Measurements from ENCODE around the gene MYOF.

MYOF gene

DNA sequence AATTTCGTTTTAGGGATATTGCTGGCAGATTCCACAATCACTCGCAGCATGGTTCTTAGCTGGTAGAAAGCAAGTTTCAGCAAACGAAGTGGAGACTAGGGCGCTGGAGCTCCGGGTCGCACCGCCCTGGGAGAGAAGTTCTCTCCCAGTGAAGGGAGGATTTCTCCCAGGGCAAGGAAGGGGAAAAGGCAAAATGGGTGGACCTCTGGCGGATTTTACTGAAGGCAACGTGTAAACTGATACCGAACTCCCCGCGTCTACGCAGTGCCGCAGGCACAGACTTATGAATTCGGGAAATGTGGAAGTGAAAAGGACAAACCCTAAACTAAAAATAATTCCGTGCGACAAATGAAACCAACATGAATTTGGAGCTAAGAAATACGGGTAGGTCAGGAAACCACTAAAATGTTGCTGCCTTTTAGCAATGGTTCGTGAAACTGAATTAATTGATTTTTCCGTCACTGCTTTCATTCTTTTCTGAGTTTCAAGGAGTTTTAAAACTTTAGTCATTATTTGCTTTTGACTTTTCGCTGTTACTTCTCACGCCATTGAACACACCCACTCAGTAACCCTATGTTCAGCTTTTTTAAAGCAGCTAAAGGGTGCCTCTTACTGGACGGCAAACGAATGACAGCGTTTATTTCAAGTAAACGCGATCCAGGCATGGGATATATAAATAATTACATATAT lies at the start of gene MYOF:
TSS of gene MYOF (minus strand) at position 190 of the 690 bp plus-strand sequence. CDS start at position 50, 140 bp downstream.
- DNase-seq: no peak

- DNase-seq: no peak
Observed at GRCh38 chr10:93518531-93518930, 36.4 kb upstream of the MYOF start.

GRCh38 chr10:93516006-93516380 lies 33.9 kb upstream of the MYOF start:
- no peak for DNase-seq

- no peak for DNase-seq
Observed at GRCh38 chr10:93515071-93516005, 33.2 kb upstream of the MYOF start.

GRCh38 chr10:93514521-93514920 lies 32.4 kb upstream of the MYOF start:
- no peak for DNase-seq

DNA sequence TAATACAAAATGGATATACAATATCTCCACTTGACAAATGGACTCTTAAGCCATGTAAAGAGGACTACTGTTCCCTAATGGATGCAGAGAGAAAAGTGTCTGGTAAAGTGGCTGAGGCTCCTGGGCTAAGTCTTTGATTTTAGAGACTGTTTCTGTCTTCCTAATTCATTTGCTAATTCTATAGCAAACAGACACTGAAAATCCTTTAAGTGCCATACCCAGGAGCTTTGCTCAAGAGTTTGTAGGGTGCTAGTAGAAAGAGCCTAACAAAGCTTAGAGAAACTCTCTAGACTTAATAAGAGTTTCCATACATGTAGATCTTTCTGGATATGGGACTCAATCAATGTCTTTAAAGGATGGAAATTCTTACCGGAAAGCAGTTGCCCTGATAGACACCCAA lies 31.0 kb upstream of the MYOF start:
- no peak for DNase-seq

DNA sequence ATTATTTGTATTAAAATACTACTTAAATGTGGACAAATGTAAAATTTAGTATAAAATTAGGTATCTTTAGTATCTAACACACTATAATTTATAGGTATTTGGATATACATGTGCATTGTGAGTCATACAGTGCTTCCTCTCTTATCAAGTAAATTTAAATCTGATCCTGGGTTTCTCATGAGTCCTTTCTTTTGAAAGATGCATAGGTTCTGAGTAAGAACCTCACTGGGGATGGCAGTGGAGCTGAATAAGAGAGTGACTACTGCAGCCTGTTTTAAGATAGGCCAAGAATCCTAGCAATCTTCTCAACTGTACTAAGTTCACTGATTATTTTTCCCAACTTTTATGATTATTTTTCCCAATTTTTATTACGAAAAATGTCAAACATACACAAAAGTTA lies 30.4 kb upstream of the MYOF start:
- DNase-seq: no peak

DNA sequence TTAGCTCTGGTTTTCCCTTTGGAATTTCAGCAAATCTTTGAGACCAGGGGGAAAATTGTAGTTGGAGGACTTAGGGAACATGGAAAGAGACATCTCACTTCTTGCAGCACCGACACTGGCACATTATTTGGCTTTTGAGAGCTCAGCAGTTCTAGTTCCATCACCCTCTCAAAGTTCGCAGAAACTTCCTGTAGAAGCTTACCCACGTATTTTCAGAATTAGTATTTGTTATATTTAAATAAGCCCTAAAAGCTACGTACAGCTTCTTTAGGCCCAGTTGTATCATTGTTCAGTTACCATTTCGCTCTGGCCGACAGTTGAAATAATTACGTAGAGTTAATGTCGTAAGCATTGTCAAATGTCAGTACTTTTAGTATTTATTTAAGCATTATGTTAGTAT lies 27.7 kb upstream of the MYOF start:
- DNase-seq: no peak

DNA sequence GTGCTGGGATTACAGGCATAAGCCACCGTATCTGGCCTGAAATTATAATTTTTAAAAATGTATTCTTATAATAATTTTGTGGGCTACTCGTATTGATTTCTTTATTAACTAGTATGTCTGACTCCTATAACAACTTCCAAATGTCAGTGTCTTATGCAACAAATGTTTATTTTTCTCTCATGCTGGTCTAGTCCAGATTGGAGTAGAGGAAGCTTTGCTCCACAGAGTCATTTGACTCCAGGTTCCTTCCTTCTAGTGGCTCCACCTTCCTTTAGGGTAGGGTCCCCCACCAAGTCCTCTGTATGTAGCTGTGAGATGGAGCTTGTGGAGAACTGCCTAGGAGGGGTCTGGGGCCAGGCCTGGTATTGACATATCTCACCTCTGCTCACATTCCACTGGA lies 22.9 kb upstream of the MYOF start:
- no peak for DNase-seq

DNA sequence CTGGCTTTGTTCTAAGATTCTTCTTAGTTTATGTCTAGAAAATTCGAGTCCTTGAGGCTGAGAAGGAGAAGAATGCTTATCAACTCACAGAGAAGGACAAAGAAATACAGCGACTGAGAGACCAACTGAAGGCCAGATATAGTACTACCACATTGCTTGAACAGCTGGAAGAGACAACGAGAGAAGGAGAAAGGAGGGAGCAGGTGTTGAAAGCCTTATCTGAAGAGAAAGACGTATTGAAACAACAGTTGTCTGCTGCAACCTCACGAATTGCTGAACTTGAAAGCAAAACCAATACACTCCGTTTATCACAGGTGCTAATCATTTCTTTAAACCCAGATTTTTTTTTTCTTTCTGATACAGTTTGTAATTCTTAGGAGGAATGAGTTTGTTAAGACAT lies 20.9 kb upstream of the MYOF start:
- no peak for DNase-seq

GRCh38 chr10:93501650-93502049 lies 19.5 kb upstream of the MYOF start:
- DNase-seq: no peak

- no peak for DNase-seq
Observed at GRCh38 chr10:93498166-93498565, 16.0 kb upstream of the MYOF start.

DNA sequence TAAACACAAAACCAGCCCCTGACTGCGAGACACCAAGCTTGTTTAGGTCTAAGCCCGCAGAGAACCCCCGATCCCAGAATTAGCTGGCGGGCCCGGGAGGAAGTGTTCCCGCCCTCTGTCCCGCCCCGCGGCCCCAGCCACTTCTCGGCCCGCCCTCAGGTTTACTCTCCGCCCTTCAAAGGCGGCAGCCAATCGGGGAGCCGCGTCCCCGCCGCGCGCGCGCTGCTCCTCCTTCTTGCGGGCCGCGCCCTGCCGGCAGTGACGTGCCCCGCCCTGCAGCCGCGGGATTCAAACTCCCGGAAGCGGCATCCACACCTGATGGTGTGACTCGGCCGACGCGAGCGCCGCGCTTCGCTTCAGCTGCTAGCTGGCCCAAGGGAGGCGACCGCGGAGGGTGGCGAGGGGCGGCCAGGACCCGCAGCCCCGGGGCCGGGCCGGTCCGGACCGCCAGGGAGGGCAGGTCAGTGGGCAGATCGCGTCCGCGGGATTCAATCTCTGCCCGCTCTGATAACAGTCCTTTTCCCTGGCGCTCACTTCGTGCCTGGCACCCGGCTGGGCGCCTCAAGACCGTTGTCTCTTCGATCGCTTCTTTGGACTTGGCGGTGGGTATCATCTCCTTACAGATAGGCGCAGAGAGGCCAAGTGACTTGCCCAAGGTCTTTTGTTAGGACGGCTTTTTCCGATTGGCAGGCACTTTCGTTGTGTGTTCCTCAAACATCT lies 14.3 kb upstream of the MYOF start, which contains the start of gene CEP55:
TSS of gene CEP55 (plus strand) at position 291 of the 720 bp plus-strand sequence. CDS start 3,440 bp downstream, outside the sequence.
- peak; percentile 84 for DNase-seq

DNA sequence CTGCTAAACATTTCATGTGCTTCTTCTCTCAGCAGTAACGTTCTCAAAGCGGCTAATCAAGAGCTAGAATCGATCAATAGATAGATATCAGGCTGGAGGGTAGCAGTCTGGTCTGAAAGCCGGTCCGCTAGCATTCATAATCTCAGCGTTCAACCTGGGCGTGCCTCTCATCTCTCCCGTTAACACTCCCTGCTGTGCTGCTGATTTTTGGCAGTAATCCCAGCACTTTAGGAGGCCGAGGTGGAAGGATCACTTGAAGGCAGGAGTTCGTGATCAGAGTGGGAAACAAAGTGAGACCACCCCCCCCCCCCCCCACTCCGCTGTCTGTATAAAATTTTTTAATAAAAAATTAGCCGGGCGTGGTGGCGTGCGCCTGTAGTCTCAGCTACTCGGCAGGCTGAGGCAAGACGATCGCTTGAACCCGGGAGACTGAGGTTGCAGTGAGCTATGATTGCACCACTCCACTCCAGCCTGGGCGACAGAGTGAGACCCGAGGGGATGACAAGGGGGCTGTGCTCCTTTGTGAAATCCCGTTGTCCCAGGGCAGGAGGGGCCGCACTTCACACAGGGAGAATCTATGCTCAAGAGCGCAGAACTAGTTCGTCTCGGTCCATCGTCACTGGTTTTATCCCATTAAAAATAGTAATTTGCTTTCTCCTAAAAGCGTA lies 13.7 kb upstream of the MYOF start:
- DNase-seq: peak; percentile 5

DNA sequence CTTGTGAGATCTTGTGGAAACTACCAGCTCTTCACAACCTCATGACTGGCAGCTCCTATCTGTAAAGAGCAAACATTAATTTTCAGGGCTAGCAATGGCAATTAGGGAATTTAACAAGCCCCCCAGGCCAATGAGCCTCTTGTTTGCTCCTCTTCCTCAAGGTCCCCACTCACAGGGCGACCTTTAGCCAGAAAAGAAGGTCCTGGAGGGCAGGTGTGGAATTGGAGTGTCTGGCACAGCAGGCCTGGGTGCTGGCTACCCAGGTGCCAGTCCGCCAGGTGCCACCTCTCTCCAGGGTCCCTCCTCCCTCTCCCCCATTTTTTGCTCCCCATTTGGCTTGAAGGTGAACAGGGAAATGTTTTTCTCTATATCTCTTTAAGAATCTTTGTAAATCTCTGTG lies 12.4 kb upstream of the MYOF start:
- DNase-seq: no peak

- DNase-seq: no peak
Observed at GRCh38 chr10:93493162-93493561, 11.0 kb upstream of the MYOF start.

DNA sequence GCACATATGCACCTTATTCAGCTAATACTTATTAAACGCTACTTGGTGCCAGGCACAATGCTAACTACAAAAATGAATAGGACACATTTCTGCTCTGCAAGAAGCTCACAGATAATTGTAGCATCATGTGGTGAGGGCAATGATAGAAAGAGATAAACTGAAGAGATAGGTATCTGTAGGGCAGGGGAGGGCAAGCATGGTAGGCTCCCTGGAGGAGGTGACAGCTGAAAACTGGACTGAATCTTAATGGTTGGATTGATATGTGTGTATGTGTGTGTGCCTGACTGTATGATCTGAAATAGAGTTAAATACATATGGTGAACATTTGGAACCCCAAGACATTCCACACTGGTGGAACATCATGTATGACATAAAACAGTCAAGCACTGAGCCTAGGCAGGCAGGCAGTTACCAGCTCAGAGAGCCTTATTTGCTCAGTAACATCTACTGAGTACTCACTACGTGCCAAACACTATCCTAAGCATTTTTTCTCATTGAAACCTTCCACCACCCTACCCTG lies 9.5 kb upstream of the MYOF start:
- DNase-seq: no peak

GRCh38 chr10:93488956-93489528 lies 6.9 kb upstream of the MYOF start:
- DNase-seq: no peak

DNA sequence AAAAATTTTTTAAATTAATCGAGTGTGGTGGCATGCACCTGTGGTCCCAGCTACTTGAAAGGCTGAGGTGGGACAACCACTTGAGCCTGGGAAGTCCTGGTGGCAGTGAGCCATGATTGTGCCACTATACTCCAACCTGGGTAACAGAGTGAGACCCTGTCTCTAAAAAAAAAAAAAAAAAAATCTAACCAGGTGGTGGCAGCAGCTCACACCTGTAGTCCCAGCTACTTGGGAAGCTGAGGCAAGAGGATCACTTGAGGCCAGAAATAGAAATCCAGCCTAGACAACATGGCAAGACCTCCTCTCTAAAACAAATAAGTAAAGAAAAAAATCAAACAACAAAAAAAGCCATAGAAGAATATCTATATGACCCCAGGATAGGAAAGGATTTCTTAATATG lies 3.6 kb upstream of the MYOF start:
- no peak for DNase-seq

- no peak for DNase-seq
Observed at GRCh38 chr10:93481637-93482144, 443 bp downstream of the MYOF start.

- no peak for DNase-seq
Observed at GRCh38 chr10:93478873-93479272, 3.3 kb downstream of the MYOF start.

DNA sequence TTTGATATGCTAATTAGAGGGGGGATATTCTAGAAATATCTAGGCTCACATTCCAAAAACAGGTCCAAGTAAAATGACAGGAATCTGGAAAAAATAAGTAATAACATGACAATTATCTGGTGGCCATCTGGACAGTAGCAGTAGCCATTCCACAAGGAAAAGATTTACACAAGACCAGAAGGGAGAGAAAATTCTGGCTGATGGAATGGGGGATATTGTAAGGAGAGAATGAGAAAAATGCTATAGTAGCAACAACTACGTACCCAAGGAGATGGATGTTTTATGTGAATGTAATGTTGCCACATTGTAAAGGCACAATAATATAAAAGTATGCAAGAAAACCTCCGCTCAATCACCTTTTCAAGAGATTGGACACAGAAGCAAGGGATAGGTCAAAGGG lies 5.4 kb downstream of the MYOF start:
- DNase-seq: no peak

Measured in NCI-H774 (cell line).